ENCODE data around the gene USP13. TPM values are rescaled to one million over a fixed set of nuclear protein-coding genes. Genes with fewer than 3 reads are reported as not detected.

The USP13 gene
- total and polyA plus RNA-seq, 12 donors: 13.7 to 181 (median 142) TPM

DNA sequence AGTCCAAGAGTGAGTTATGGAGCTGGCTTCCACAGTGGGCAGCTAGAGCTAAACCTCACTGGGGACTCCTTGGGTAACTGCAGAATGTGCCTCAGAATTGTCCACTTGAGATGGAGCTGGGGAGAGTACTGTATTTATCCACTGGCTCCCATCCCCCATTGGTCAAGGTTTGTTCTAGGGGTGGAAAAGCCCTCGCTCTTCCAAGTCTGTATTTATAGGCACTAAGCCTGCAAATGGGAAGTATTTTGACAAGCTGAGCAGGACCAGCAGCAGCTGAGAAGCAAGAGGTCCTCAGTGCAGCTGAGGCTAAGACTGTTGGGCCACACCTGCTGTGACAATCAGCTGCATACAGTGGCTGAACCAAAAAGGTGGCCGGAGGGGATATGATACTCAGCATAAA is 5.8 kb downstream of the USP13 start:
- peak in 3 of 8 donors; percentile 16 to 48 (median 17) for ATAC-seq
- Histone ChIP-seq H3K27ac (peak overlapping the region in 6 of 10 donors; percentile 17 to 95 (median 40)), H3K9me3 (no peaks in the 10 kb centered on the region), H3K36me3 (no peaks in the 10 kb centered on the region), H3K4me3 (no peak overlapping the region), H3K4me1 (peaks cover 3 to 92% (median 38%) of the 10 kb centered on the region in 9 donors), H3K27me3 (no peaks in the 10 kb centered on the region)
- TF ChIP-seq, protein P1, sequence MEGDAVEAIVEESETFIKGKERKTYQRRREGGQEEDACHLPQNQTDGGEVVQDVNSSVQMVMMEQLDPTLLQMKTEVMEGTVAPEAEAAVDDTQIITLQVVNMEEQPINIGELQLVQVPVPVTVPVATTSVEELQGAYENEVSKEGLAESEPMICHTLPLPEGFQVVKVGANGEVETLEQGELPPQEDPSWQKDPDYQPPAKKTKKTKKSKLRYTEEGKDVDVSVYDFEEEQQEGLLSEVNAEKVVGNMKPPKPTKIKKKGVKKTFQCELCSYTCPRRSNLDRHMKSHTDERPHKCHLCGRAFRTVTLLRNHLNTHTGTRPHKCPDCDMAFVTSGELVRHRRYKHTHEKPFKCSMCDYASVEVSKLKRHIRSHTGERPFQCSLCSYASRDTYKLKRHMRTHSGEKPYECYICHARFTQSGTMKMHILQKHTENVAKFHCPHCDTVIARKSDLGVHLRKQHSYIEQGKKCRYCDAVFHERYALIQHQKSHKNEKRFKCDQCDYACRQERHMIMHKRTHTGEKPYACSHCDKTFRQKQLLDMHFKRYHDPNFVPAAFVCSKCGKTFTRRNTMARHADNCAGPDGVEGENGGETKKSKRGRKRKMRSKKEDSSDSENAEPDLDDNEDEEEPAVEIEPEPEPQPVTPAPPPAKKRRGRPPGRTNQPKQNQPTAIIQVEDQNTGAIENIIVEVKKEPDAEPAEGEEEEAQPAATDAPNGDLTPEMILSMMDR (IDR thresholded peaks at IDR 0.05): no peak
- intact Hi-C loops (cut with DNase I): loop anchor here in 3 of 10 donors (10.0 kb wide), 2 partner anchors 56 to 86 kb away; no protein-coding TSS in a partner anchor
- WGBS, 2 donors: 74 to 77% methylated on average over 2 of the region's 2 CpGs
- DNase-seq: no peak

DNA sequence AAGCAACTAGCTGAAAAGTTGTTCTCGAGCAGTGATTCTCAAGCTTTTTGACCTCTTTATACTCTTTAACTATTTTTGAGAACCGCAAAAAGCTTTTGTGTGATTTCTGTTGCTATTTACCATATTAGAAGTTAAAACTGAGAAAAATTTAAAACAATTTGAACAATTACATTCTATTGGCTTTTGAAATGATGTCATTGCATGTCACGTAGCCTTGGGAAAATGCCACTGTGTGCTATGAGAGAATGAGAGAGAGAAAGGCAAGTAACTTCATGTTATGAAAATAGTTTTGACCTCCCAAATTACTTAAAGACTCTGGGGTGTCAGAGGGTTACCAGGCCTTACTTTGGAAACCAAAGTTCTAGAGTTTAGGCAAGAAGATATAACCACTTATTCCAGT is 8.0 kb downstream of the USP13 start:
- ATAC-seq: no peak
- no peaks in the 10 kb centered on the region for H3K27me3 ChIP-seq
- H3K9me3 ChIP-seq: no peaks in the 10 kb centered on the region
- H3K36me3 ChIP-seq: no peaks in the 10 kb centered on the region
- intact Hi-C loops (cut with DNase I): no loop called here
- 75 to 79% methylated on average over 3 of the region's 3 CpGs for WGBS, 2 donors
- no peak overlapping the region for H3K4me3 ChIP-seq
- no peak for DNase-seq
- H3K27ac ChIP-seq: peak overlapping the region in 4 of 10 donors; percentile 6 to 44 (median 18)
- peaks cover 3 to 94% (median 52%) of the 10 kb centered on the region in 9 donors for H3K4me1 ChIP-seq
- TF ChIP-seq, protein P1 (IDR thresholded peaks at IDR 0.05): no peak

DNA sequence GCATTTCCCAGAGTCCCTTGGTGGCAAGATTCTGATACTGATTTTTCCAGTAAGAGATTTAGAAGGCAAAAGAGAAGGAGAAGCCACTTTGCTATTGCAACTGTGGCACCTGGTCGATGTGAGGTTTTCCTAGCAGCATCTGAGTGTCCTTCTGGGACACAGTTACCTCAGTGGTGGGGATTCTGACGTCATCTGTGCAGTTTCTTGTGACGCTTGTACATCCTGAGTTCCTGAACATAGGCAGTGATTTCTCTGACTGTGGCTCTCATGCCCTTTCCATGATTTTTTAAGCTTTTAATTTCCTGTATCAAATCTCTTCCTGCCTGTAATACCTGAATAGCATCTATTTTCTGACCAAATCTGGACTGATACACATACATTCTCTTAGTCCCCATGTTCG is 8.9 kb downstream of the USP13 start:
- WGBS, 2 donors: 70 to 74% methylated on average over 4 of the region's 4 CpGs
- TF ChIP-seq, protein P1 (IDR thresholded peaks at IDR 0.05): no peak
- DNase-seq: no peak
- Histone ChIP-seq H3K36me3 (no peaks in the 10 kb centered on the region), H3K27ac (peak overlapping the region in 3 of 10 donors; percentile 6 to 44 (median 11)), H3K9me3 (no peaks in the 10 kb centered on the region), H3K4me3 (no peak overlapping the region), H3K4me1 (peaks cover 7 to 95% (median 61%) of the 10 kb centered on the region in 9 donors), H3K27me3 (no peaks in the 10 kb centered on the region)
- no peak for ATAC-seq
- intact Hi-C loops (cut with DNase I): no loop called here

DNA sequence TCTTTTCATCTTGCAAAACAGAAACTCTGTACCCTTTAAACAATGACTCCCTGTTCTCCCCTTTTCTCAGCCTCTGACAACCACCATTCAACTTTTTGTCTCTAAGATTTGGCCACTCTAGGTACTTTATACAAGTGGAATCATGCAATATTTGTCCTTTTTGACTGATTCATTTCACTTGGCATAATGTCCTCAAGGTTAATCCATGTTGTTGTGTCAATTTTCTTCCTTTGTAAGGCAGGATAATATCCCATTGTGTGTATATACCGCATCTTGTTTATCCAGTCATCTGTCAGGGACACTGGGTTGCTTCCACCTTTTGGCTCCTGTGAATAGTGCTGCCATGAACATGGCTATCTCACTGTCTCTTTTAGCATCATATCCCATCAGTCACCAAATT is 10.3 kb downstream of the USP13 start:
- intact Hi-C loops (cut with DNase I): no loop called here
- Histone ChIP-seq H3K27ac (peak overlapping the region in 1 of 10 donors; percentile 45), H3K27me3 (no peaks in the 10 kb centered on the region), H3K36me3 (no peaks in the 10 kb centered on the region), H3K4me1 (peaks cover 7 to 92% (median 65%) of the 10 kb centered on the region in 9 donors), H3K4me3 (no peak overlapping the region), H3K9me3 (no peaks in the 10 kb centered on the region)
- DNase-seq (no peak), ATAC-seq (no peak)
- 78 to 88% methylated on average over 1 of the region's 1 CpG for WGBS, 2 donors
- TF ChIP-seq, protein P1 (IDR thresholded peaks at IDR 0.05): no peak
